Stimulated activated CD4-positive, alpha-beta T cell treated with anti-CD3 and anti-CD28 coated beads, Interleukin-4, amount 100 ng/mL, for 1 hour (primary cell): ENCODE data around the gene E4F1.
"Not testable (repeated sequence)": the region's sequence is repeated elsewhere in the genome, so short reads cannot be mapped to it uniquely, and the experiment has no call there.

ENCODE experiments used
- DNase-seq: peaks from one replicate; pipeline ENCODE4 v3.0.0-alpha.2; 2020

E4F1 gene

DNA sequence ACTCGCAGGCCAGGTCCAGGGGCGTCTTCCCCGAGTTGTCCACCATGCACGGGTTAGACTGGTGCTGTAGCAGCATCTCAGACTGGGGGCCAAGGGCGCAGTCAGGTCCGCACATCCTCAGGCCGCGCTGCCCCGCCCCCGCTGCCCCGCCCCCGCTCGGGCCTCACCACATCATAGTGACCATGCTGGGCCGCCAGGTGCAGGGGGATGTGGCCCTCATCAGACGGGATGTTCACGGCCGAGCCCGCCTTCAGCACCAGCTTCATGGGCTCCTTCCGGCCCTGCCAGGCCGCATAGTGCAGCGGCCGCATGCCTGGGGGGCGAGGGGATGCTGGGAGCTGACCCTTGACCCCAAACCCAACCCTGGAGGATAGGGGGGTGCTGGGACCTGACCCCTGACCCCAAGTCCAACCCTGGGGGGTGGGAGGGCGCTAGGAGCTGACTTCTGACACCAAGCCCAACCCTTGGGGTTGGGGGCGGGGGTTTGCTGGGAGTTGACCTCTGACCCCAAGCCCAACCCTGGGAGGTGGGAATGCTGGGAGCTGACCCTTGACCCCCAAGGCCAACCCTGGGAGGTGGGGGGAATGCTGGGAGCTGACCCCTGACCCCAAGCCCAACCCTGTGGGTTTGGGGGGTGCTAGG lies 34.0 kb upstream of the E4F1 start:
- no peak for DNase-seq

DNA sequence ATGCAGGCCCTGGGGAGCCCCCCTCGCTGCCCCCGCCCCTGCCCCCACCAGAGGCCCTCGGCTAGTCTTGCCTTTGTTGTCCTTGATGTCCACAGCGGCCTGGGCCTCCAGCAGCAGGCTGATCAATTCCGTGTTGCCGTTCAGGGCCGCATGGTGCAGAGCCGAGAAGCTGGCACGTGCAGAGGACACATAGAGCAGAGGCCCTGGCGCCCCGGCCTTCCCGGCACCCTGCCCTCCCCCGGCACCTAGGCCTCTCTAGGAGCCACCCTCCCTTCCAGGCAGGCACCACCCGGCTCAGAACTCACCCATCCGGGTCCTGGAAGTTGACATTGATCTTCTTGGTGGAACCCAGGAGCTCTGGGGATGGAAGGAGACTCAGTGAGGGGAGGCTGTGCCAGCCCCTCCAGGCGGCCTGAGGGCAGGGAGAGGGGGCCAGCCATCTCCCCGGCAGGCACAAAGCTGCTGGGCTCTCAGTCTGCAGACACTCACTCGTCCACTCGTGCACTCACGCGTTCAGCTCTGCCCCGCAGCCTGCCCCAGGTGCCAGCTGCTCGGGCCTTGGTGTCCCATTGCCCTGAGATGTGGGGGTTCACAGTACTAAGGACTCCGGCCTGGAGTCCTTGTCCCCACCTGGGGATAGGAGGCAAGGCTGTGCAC lies 33.3 kb upstream of the E4F1 start:
- no peak for DNase-seq

DNA sequence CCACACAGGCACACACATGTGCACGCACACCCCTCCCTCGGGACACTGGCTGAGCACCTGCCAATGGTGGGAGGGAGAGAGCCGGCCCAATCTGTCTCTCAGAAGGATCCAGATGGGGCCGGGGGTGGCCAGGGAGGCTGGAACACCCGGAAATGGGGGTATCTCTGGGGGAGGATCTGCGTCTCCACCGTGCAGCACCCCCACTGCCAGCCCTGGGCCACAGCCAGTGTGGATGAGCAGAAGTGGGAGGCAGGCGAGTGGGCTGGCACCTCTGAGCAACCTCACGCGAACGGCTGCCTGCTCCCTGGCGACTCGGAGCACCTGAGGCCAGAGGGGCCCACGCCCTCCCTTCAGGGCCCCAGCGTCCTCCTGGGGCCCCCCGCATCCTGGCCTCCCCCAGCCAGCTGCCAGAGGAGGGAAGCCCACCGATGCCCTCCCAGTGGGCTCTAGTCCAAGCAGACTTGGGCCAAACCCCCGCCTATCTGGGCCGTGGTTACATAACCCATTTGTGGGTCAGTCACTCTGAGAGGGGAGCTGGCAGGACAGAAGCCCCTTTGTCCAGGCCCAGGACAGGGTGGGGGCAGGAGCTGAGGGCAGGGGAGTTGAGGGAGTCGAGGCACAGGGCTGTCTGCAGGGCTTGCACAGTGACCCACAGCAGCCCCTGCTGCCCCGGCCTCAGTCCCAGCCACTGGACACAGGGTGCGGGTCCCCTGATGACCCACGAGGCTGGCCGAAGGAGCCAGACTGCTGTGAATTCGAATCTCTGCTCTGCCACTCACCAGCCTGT lies 32.5 kb upstream of the E4F1 start:
- no peak for DNase-seq

DNA sequence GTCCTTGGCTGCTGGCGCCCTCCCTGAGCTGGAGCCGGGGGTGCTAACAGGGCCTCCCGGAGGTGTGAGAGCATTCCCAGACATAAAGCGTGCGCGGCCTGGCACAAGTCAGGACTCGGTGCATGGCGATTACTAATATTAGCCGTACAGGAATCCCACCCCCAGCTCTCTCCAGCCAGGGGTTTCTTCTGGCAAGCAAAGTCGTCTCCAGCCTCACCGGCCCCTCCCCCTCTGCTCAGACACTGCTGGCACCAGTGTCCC lies 32.0 kb upstream of the E4F1 start:
- no peak for DNase-seq

DNA sequence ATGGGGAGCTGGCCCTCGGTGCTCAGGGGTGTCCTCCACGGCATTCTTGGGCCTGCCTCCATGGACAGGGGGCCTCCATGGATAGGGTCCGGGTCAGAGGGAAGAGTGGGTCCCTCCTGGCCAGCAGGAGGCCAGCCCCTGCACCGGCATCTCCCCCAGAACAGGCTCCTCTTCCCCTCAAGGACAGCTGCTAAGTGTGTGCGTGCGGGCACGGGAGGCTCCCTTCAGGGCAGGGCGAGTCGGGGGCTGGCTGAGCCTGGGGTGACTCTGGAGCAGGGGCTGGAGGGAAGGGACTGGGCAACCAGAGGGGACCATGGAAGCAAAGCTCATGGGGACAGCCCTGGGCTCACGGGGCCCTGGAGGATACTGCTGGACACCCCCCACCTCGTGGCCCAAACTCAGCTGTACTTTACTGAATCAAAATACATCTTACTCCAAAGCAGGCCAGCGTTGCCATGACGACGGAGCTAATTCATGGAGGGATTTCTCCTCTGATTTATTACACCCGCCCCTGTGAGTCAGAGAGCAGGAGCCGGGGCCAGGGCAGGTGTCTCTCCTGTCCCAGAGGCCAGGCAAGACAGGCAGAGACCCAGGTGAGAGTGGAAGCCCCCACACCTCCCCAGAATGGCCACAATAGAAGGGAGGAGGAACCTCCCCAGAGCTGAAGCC lies 29.1 kb upstream of the E4F1 start:
- DNase-seq: no peak

DNA sequence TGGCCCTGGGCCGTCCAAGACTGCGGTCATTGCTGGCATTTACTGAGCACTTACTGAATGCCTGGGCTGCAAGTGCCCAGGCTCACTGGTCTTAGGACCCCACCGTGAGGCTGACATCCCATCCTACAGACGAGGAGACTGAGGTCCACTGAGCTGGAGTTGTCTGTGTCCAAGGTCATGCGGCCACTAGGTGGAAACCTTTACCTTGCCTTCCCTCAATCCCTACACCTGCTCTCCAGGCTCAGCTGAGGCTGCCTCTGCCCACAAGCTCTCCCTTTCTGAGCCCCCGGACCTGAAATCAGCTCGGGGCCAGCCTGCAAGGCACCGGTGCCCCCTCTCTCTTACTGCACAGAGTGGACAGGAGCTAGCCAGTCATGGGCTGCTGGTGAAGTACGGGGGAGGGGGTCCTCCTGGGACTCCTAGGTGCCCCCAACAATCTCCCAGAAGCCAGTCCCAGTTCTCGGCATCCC lies 28.5 kb upstream of the E4F1 start:
- DNase-seq: peak; percentile 36

DNA sequence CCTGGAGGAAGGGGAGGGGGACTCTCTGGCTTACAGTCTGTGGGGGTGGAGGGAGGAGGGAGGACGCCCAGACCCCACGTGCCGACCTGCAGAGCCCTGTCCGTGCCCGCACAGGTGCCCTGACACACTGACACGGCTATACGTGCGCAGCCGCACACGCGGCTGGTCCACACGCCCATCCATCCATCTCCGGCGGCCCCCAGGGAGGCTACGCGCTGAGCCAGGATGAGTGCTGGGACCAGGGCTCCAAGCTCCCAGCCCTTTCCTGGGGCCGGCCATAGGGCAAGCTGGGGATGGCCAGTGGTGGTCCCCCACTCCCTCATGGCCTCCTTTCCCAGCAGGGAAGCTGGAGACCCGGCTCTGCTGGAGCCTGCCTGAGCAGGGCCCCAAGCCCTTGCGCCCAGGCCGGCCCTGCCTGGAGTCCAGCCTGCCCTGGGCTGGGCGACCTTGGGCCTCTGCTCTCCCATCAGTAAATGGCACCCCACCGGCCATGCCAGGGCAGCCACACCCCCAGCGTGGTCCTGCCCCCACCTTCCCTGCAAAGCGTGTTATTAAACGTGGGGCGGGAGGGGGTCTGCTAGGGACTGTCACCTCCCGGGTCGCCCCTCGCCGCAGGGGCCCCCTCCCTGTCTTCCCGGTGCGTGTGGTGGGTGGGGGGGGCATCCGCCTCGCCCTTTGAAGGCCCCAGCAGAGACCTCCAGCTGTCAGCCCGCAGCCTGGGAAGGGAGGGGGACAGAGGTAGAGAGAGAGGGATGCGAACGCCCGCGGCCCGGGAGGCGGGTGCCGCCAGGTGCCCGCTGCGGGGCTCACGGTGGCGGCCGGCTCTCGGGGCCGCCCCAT lies 27.8 kb upstream of the E4F1 start:
- DNase-seq: no peak

DNA sequence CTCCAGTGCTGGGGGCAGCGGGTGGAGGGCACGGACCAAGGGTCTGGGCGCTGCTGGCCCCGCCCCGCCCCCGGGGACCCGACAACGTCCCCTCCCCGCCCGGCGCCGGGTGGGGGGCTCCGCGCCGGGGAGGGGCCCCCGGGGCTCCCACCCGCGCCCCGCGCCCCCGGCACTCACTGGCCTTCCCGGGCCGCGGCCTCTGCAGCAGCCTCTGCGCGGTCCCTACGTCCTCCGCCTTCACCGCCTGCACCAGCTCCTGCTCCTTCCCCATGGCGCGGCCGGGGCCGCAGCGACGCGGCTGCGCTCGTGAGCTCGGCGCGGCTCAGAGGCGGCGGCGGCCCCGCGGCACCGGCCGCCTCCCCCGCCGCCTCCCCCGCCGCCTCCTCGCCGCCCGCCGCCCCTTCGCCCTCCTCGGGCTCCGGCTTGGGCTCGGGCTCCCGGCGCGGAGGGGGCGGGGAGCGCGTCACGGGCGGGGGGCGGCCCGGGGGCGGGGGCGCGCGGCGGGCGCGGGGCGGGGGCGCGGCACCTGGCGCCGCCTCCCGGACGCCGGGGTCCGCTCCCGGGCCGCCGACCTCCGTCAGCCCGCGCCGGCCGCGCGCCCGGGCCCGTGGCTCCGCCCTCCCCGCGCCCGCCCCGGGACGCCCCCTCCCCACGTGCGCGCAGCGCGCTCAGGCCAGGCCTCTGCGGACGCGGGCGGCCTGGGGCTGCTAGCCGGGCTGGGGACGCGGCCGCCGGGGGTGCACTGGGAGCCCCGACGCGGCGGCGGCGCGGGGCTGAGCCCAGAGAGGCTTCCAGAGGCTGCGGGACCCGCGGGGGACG lies 27.0 kb upstream of the E4F1 start, which contains the start of gene CASKIN1:
Gene CASKIN1, minus strand, starts transcription at position 444 of the 819 bp plus-strand sequence. Its CDS starts 173 bp downstream, at position 271.
- DNase-seq: no peak

DNA sequence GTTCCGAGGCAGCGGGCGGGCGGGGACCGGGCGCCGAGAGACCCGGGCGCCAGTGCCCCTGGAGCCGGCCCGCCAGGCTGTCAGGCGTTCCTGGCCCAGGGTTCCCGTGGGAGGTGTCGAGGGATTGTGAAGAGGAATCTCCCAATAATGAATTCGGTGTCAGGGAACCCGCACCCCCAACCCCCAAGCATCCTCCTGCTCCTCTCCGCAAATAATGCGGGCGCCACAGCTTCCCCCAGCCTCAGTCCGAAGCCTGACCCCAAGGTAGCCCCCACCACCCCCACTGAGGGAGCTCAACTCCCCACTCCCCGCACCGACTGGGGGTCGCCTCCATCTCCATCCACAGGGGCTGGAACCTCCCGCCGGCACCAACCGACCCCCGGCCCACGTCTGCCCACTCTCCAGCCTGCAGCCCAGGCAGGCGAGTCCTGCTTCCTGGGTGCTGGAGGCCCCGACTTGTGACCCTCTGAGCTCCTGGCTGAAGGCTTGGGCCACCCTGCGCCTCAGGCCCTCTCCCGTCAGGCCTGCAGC lies 26.3 kb upstream of the E4F1 start:
- no peak for DNase-seq

DNA sequence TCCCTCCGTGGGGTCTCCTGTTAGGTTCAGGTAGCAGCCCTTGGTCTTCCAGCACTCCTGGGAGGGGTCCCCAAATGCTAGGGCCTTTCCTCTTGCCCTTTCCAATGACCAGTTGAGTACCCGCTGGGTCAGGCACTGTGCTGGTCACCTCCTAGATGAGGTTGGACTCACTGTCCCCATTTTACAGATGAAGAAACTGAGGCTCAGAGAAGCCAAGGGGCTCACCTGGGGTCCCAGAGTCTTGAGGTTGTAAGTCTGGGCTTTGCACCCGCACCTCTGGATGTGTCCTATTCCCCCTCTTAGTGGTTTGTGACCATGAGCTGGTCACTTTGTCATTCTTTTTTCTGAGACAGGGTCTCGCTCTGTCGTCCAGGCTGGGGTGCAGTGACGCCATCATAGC lies 25.6 kb upstream of the E4F1 start:
- no peak for DNase-seq

DNA sequence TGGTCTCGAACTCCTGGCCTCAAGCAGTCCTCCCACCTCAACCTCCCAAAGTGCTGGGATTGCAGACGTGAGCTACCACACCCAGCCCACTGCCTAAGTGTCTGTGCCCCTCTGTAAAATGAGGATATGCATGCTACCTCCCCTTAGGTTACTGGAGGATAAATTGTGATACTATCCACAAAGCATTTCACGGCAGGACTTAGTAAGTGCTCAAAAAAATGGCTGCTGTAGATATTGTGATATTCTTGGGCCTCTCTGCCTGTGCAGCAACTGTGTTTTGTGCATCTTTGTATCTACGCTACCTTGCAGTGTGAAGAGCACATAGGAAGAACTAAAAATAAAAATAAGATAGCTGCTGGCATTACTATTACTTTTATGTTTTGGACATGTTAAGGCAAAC lies 25.1 kb upstream of the E4F1 start:
- DNase-seq: no peak

DNA sequence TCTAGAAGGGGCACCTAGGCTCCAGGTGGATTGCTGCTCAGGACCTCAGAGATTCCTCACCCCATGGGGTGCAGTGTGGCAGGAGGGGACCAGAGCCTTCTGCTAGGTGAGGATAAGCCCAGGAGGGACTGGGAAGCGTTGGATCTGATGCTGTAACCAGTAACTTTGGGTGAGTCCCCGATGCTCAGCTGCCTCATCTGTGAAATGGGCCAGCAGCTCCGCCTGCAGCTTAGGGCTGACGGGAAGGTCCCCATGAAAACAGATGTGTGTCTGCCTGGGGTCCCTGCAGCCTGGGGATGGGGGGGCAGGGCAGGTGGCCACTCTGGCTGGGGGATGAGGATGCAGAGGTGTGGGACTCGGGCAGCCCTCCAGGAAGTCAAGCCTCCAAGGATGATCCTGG lies 24.3 kb upstream of the E4F1 start:
- DNase-seq: no peak

DNA sequence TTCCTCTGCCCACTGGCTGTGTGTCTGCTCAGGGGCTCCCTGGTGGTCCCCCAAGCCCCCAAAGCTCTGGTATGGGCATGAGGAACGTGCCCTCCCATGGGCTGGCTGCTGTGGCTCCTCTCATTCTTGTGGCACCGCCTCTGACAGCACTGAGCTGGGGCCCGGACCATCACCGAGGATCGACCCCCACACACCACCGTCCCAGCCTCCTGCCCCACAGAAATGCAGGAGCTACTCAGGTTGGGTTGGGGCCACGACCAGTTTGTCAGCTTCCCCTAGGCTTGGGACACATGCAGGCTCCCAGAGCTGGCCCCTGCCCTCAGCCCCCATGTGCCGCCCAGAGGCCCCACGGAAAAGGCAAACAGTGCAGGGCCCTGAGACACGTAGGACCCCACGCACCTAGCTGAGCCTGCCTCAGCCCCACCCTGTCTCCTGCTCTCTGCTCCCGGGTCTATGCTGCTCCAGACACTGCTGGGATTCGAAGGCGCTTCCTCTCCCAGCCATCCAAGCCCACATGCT lies 23.7 kb upstream of the E4F1 start:
- no peak for DNase-seq

DNA sequence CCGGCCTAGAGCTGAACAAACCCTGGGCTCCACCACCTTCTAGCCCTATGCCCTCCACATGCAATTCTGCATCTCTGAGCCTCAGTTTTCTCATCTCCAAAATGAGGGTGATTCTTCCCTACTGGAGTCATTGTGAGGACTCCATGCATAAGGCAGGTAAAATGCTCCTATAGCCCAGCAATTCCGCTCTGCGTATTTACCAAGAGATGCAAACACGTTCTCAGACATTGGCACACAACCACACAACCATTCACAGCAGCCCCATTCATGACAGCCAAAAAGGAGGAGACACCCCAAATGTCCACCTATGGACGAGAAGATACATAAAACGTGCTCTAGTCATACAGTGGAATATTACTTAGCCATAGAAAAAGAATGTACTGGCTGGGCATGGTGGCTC lies 23.1 kb upstream of the E4F1 start:
- no peak for DNase-seq

DNA sequence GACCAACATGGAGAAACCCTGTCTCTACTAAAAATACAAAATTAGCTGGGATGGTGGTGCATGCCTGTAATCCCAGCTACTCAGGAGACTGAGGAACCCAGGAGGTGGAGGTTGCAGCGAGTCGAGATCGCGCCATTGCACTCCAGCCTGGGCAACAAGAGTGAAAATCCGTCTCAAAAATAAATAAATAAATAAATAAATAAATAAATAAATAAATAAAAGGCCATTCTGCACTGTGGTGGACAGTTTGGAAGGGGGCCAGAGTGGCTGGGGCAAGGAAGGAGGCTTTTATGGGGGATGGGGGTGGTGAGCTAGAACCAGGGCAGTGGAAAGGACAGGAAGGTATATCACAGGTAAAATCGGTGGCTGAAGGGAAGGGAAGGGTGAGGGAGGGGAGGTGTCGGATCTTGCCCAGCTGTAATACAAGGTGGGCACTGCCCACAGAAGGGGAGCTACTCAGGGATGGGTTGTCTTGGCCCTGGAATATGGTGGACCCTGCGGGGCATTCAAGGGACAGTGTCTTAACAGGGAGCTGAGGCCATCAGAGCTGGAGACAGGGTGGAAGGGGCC lies 20.2 kb upstream of the E4F1 start:
- DNase-seq: not testable (repeated sequence)

DNA sequence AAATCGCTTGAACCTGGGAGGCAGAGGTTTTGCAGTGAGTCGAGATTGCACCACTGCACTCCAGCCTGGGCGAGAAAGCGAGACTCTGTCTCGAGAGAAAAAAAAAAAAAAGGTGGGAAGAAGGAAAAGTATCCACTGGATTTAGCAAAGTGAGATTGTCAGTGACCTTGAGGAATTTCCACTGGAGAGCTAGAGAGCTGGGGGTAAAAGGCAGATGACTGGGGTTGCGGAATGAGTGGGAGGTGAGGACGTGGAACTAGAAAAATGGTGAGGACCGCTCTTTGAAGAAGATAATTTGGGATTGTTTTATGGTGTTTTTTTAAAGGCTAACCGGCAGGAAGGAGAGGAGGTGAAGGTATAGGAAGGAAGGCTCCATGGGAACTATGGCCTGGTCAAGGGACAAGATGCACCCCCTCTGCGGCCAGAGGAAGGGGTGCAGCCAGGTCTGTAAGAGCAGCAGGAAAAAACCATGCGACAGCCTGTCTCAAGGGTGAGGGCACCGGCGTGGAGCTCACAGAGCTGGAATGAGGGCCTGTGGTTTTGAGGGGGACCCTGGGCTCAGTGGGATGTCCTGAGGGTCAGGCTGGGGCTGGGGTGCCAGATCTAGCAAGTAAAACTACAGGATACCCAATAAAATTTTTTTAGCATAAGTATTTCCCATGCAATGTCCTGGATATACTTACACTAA lies 18.8 kb upstream of the E4F1 start:
- no peak for DNase-seq

DNA sequence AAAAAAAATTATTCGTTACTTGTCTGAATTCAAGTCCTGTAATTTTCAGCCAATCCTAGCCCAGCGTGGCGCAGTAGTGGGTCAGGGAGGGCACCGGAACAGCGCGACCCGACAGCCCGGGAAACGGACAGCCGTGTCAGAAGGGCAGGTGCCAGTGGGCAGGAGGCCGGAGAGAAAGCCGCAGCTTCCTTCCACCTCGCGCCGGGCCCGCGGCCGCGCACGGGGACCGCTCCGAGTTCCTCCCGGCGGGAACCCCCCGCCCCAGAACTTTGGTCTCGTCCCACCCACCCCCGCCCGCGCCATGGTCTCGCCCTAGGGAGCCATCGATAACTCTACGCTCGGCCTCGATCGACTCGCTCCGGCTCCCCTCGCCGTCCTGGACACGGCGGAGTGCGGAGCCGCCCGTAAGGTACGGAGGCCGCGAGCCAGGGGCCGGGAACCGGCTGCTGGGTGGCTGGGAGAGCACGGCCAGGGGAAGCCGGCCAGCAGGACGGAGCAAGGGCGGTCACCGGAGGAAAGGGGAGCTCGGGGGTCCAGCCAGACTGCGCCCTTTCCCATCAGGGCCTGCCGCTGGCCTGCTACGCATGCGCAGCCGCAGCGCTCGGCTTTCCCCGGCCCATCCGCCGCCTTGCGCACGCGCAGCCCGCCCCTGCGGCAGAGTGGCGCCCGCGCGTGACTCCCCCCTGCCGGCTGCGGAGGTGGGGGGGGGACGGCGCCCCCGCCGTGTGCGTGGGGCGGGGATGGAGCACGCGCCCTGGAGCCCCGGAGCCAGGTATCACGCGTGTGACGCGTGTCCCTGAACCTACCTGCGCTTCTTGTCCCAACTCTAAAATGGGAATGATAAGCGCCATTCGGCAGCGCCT lies 18.1 kb upstream of the E4F1 start, which contains the start of gene MLST8:
Gene MLST8, plus strand, starts transcription at position 351 of the 863 bp plus-strand sequence. CDS start 632 bp downstream, outside the sequence.
- peak; percentile 91 for DNase-seq

DNA sequence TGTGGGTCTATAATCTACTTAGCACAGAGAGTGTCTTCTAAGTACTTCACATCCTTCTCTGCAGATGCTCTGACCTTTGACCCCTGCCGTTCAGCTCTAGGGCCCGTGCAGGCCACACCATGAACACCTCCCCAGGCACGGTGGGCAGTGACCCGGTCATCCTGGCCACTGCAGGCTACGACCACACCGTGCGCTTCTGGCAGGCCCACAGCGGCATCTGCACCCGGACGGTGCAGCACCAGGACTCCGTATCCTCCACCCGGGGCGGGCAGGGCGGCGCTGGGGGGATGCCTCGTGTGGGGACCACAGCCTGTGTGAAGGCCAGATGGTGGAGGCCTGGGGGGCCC lies 17.5 kb upstream of the E4F1 start:
- no peak for DNase-seq

DNA sequence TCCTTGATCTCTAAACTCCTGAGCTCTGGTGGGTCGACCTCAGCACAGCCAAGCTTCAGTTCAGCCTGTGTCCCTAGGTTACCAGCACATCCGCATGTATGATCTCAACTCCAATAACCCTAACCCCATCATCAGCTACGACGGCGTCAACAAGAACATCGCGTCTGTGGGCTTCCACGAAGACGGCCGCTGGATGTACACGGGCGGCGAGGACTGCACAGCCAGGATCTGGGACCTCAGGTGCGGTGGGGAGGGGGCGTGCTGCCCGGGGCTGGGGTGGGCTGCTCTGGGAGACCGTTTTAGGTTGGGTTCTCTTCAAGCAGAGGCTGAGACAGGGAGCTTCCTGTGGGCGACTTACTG lies 17.0 kb upstream of the E4F1 start:
- DNase-seq: no peak
